Keratinocyte (primary cell): Measurements from ENCODE around the gene SLC4A5. TPM values are rescaled to one million over a fixed set of nuclear protein-coding genes. Genes with fewer than 3 reads are reported as not detected.
A peak's percentile ranks its signal among the peaks of the same experiment; 100 is the strongest.

Experiments used
- DNase-seq: peaks from one replicate; pipeline ENCODE4 v3.0.0-alpha.2; 2011; ENCODE audit warnings: low read depth, missing footprints, low spot score
- FAIRE-seq: peaks from 2 replicates; lab custom pipeline; 2011; peaks lifted over from hg19 to GRCh38; lab: Jason Lieb, UNC
- H2AFZ ChIP-seq: 2 replicates; pipeline ENCODE4 v1.6.0; 2012; ENCODE audit warnings: low read length, control low read depth, inconsistent platforms; ENCODE audit not compliant: control insufficient read depth
- H3K27ac ChIP-seq: 2 replicates; pipeline ENCODE4 v1.5.1; 2011; ENCODE audit warnings: low read length; ENCODE audit not compliant: control insufficient read depth, insufficient read depth
- H3K27me3 ChIP-seq: 3 replicates; pipeline ENCODE4 v1.6.0; 2011; ENCODE audit warnings: low read length; ENCODE audit not compliant: control insufficient read depth, insufficient read depth; ENCODE audit errors: extremely low read depth
- H3K36me3 ChIP-seq, 2 experiments: 2 replicates in 1 of 2; 3 replicates in 1 of 2; pipeline ENCODE4 v1.5.1; 2011; ENCODE audit warnings: low read length in 2 of 2, mild to moderate bottlenecking in 1 of 2; ENCODE audit not compliant: control insufficient read depth in 2 of 2, insufficient read depth in 2 of 2; ENCODE audit errors: extremely low read depth in 1 of 2
- H3K4me1 ChIP-seq: 3 replicates; pipeline ENCODE4 v1.5.1; 2011; ENCODE audit warnings: low read length; ENCODE audit not compliant: control insufficient read depth, insufficient read depth; ENCODE audit errors: extremely low read depth
- H3K4me2 ChIP-seq: 3 replicates; pipeline ENCODE4 v1.6.0; 2011; ENCODE audit warnings: low read depth, low read length; ENCODE audit not compliant: control insufficient read depth, insufficient read depth; ENCODE audit errors: extremely low read depth
- H3K4me3 ChIP-seq, 3 experiments: fragments of 200-600 bp in 1 of 3; sonication (generic) in 1 of 3; 2 replicates in 2 of 3; 3 replicates in 1 of 3; pipeline ENCODE4 v1.5.1; 2011 to 2016; ENCODE audit warnings: low read length in 3 of 3, mild to moderate bottlenecking in 3 of 3, control low read depth in 2 of 3, inconsistent platforms in 1 of 3, low read depth in 1 of 3, mixed read lengths in 1 of 3, mixed run types in 1 of 3, moderate library complexity in 1 of 3; ENCODE audit not compliant: control insufficient read depth in 2 of 3, insufficient read depth in 2 of 3; ENCODE audit errors: extremely low read depth in 1 of 3
- H3K79me2 ChIP-seq: 2 replicates; pipeline ENCODE4 v1.6.0; 2012; ENCODE audit warnings: low read length; ENCODE audit not compliant: control insufficient read depth, insufficient read depth
- H3K9ac ChIP-seq: 3 replicates; pipeline ENCODE4 v1.6.0; 2011; ENCODE audit warnings: low read length; ENCODE audit not compliant: control insufficient read depth, insufficient read depth; ENCODE audit errors: extremely low read depth
- H3K9me1 ChIP-seq: 3 replicates; pipeline ENCODE4 v1.6.0; 2011; ENCODE audit warnings: low read length; ENCODE audit not compliant: control insufficient read depth, insufficient read depth; ENCODE audit errors: extremely low read depth
- H3K9me3 ChIP-seq: 2 replicates; pipeline ENCODE4 v1.5.1; 2012; ENCODE audit warnings: low read depth, low read length; ENCODE audit not compliant: control insufficient read depth
- H4K20me1 ChIP-seq: 3 replicates; pipeline ENCODE4 v1.6.0; 2011; ENCODE audit warnings: low read length; ENCODE audit not compliant: control insufficient read depth, insufficient read depth; ENCODE audit errors: extremely low read depth
- EZH2 ChIP-seq: IDR thresholded peaks from one replicate; pipeline ENCODE4 v1.6.1; 2012; ENCODE audit warnings: inconsistent platforms, mild to moderate bottlenecking, low read length, moderate library complexity
- dilution Hi-C: fragments of 300-500 bp; cut with MboI; formaldehyde crosslinking; loops from one replicate; pipeline ENCODE4 v1.7.0; 2020; ENCODE audit warnings: low sequenced_read_pairs; ENCODE audit not compliant: extremely low pct_ligation_motif_present
- polyA plus RNA-seq, 5 experiments: library from polyadenylated mRNA; depleted of rRNA in 3 of 5; stranded (reverse) in 3 of 5; stranded (forward) in 1 of 5; unstranded in 1 of 5; fragments of >200 nt; gene quantifications; 1 replicate in 1 of 5; 2 replicates in 3 of 5; 3 replicates in 1 of 5; pipeline versions ENCODE4 v1.2.1 to v1.2.3, GENCODE V29; 2011 to 2012; ENCODE audit warnings: missing spikeins in 2 of 5, low read depth in 1 of 5, low replicate concordance in 1 of 5
- TF ChIP-seq, protein P1 (sequence below), 3 experiments: IDR thresholded peaks in 1 of 3; conservative IDR thresholded peaks in 1 of 3; optimal IDR thresholded peaks in 1 of 3; 2 replicates in 2 of 3; 3 replicates in 1 of 3; pipeline versions ENCODE3 to v1.5.1; 2011; ENCODE audit warnings: low read length in 3 of 3, mild to moderate bottlenecking in 3 of 3, moderate library complexity in 2 of 3, control low read depth in 1 of 3, inconsistent platforms in 1 of 3; ENCODE audit not compliant: insufficient read depth in 2 of 3; ENCODE audit errors: extremely low read depth in 1 of 3

Gene SLC4A5
- polyA plus RNA-seq, 1 donor (not counting 4 experiments of a cell fraction or from before 2014, with no cell fraction given): 0.22 TPM

DNA sequence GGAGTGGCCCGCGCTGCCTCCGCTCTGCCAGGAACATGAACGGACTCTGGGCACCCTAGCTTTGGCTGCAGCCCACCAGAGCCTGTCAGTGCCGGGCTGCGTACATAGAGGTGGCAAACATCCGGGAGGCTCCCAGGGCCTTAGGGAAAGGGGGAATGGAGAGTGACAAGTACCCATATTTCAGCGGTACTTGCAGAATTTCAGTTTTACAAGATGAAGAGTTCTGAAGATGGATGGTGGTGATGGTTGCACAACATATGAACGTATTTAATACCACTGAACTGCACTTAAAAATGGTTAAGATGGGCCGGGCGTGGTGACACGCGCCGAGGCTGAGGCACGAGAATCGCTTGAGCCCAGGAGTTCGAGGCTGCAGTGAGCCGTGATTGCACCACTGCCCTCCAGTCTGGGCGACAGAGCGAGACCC lies 143.9 kb downstream of the SLC4A5 start:
- peaks cover 58% of the 10 kb centered on the region for H3K79me2 ChIP-seq
- peak overlapping the region; percentile 80 to 93 (median 87) for H3K4me3 ChIP-seq
- H3K9me3 ChIP-seq: no peaks in the 10 kb centered on the region
- dilution Hi-C loops: no loop called here
- H3K4me2 ChIP-seq: peak overlapping the region; percentile 78
- peak overlapping the region; percentile 85 for H3K27ac ChIP-seq
- peak overlapping the region; percentile 97 for H3K9ac ChIP-seq
- FAIRE-seq (no peak), DNase-seq (no peak)
- H3K4me1 ChIP-seq: peaks cover 24% of the 10 kb centered on the region
- H4K20me1 ChIP-seq: peaks cover 18% of the 10 kb centered on the region
- no peaks in the 10 kb centered on the region for H3K9me1 ChIP-seq
- no peaks in the 10 kb centered on the region for H3K27me3 ChIP-seq
- no peak for TF ChIP-seq EZH2
- TF ChIP-seq, protein P1, sequence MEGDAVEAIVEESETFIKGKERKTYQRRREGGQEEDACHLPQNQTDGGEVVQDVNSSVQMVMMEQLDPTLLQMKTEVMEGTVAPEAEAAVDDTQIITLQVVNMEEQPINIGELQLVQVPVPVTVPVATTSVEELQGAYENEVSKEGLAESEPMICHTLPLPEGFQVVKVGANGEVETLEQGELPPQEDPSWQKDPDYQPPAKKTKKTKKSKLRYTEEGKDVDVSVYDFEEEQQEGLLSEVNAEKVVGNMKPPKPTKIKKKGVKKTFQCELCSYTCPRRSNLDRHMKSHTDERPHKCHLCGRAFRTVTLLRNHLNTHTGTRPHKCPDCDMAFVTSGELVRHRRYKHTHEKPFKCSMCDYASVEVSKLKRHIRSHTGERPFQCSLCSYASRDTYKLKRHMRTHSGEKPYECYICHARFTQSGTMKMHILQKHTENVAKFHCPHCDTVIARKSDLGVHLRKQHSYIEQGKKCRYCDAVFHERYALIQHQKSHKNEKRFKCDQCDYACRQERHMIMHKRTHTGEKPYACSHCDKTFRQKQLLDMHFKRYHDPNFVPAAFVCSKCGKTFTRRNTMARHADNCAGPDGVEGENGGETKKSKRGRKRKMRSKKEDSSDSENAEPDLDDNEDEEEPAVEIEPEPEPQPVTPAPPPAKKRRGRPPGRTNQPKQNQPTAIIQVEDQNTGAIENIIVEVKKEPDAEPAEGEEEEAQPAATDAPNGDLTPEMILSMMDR (optimal IDR thresholded peaks at IDR 0.05 in 1 of 3, IDR thresholded peaks at IDR 0.05 in 1 of 3, conservative IDR thresholded peaks at IDR 0.05 in 1 of 3; ENCODE audit: extremely low read depth in 1 of 3, insufficient read depth in 2 of 3, low read length in 3 of 3): no peak
- H3K36me3 ChIP-seq: peaks cover under 1 to 11% of the 10 kb centered on the region in 2 experiments
- H2AFZ ChIP-seq: no peak overlapping the region

DNA sequence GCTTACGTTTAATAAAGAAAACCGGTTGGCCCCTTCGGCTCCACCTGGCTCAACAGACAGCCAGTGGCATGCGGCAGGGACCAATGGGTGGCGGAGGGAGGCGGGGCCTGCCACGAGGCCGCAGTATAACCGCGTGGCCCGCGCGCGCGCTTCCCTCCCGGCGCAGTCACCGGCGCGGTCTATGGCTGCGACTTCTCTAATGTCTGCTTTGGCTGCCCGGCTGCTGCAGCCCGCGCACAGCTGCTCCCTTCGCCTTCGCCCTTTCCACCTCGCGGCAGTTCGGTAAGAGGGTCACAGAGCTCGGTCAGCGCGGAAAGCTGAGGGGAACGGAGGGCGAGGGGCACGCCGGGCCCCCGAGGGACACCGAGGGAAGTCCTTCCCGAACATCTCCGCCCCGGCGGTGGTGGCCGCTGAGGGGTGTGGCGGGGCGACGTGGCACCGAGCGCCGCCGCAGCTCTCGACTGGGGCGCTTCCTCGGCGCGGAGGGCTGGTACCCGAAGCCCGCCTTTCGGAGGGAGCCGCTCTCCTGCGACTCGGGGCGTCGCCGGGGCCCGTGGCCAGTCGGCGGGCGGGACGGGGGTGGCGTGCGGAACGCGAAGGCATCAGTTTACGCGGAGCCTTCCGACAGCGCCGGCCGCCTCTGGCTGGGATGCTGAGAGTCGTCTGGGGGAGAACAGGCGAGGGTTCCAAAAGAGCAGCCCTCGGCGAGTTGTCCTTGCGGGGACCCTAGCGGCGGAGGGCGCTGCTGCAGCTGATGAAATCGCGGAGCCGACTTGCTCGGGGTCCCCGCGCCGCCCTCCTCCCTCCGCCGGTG lies 144.5 kb downstream of the SLC4A5 start, which contains the start of gene MTHFD2:
Gene MTHFD2, plus strand, starts transcription at position 155 of the 814 bp plus-strand sequence. Its CDS starts 27 bp downstream, at position 182.
- TF ChIP-seq, protein P1 (optimal IDR thresholded peaks at IDR 0.05 in 1 of 3, IDR thresholded peaks at IDR 0.05 in 1 of 3, conservative IDR thresholded peaks at IDR 0.05 in 1 of 3; ENCODE audit: extremely low read depth in 1 of 3, insufficient read depth in 2 of 3, low read length in 3 of 3): peak; percentile 50 to 84 (median 74)
- TF ChIP-seq EZH2: no peak
- Histone ChIP-seq H3K27ac (peak within 1 kb of the TSS; percentile 85), H2AFZ (peak within 1 kb of the TSS; percentile 75), H3K4me2 (peak within 1 kb of the TSS; percentile 78), H3K9me1 (no peaks in the 10 kb centered on the region), H3K4me3 (peak within 1 kb of the TSS; percentile 80 to 93 (median 87)), H4K20me1 (peaks cover 16% of the 10 kb centered on the region), H3K4me1 (peaks cover 22% of the 10 kb centered on the region), H3K79me2 (peaks cover 52% of the 10 kb centered on the region), H3K36me3 (peaks cover 0 to 9% of the 10 kb centered on the region in 2 experiments), H3K9me3 (no peaks in the 10 kb centered on the region), H3K9ac (peak within 1 kb of the TSS; percentile 97), H3K27me3 (no peaks in the 10 kb centered on the region)
- FAIRE-seq (no peak), DNase-seq (peak; percentile 63)
- dilution Hi-C loops: no loop called here
